ENCODE results near the gene MLEC.

The MLEC gene

GRCh38 chr12:120751389-120751788, 64.4 kb downstream of the MLEC start:
- H3K27me3 ChIP-seq: no peaks in the 10 kb centered on the region
- TF ChIP-seq, protein P1, sequence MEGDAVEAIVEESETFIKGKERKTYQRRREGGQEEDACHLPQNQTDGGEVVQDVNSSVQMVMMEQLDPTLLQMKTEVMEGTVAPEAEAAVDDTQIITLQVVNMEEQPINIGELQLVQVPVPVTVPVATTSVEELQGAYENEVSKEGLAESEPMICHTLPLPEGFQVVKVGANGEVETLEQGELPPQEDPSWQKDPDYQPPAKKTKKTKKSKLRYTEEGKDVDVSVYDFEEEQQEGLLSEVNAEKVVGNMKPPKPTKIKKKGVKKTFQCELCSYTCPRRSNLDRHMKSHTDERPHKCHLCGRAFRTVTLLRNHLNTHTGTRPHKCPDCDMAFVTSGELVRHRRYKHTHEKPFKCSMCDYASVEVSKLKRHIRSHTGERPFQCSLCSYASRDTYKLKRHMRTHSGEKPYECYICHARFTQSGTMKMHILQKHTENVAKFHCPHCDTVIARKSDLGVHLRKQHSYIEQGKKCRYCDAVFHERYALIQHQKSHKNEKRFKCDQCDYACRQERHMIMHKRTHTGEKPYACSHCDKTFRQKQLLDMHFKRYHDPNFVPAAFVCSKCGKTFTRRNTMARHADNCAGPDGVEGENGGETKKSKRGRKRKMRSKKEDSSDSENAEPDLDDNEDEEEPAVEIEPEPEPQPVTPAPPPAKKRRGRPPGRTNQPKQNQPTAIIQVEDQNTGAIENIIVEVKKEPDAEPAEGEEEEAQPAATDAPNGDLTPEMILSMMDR (IDR thresholded peaks at IDR 0.05): no peak
- no peak overlapping the region for H3K27ac ChIP-seq
- H3K9me3 ChIP-seq: no peaks in the 10 kb centered on the region
- H3K4me3 ChIP-seq (ENCODE audit: low read depth in 1 of 2, low read length in 1 of 2): no peak overlapping the region
- no peaks in the 10 kb centered on the region for H3K4me1 ChIP-seq (ENCODE audit: control insufficient read depth in 1 of 2, insufficient read depth in 1 of 2, low read depth in 1 of 2, low read length in 1 of 2)
- H3K36me3 ChIP-seq: no peaks in the 10 kb centered on the region
